GM12865 (cell line): ENCODE measurements around the gene CEP128.

Experiments used
- DNase-seq: peaks from one replicate; pipeline ENCODE4 v3.0.0; 2010; ENCODE audit warnings: low read depth
- H3K4me3 ChIP-seq: 2 replicates; pipeline ENCODE4 v1.5.1; 2011; ENCODE audit warnings: mild to moderate bottlenecking, low read depth, low read length, control low read depth
- CTCF ChIP-seq: IDR thresholded peaks from 2 replicates; pipeline ENCODE4 v1.5.1; 2011; ENCODE audit warnings: low read length, control low read depth, low read depth, inconsistent platforms; ENCODE audit not compliant: insufficient read depth; ENCODE audit errors: missing control alignments

Gene CEP128

GRCh38 chr14:80584744-80585505 is 356.6 kb downstream of the CEP128 start:
- TF ChIP-seq CTCF, result no peak
- no peak overlapping the region for H3K4me3 ChIP-seq
- DNase-seq, result no peak

GRCh38 chr14:80577599-80577998 is 363.9 kb downstream of the CEP128 start:
- no peak for TF ChIP-seq CTCF
- H3K4me3 ChIP-seq, result no peak overlapping the region
- DNase-seq, result no peak

GRCh38 chr14:80576401-80576800 is 365.1 kb downstream of the CEP128 start:
- DNase-seq, result no peak
- no peak overlapping the region for H3K4me3 ChIP-seq
- no peak for TF ChIP-seq CTCF

- no peak for DNase-seq
- H3K4me3 ChIP-seq, result no peak overlapping the region
- no peak for TF ChIP-seq CTCF
Measured at GRCh38 chr14:80575763-80576162, 365.8 kb downstream of the CEP128 start.

- no peak for TF ChIP-seq CTCF
- H3K4me3 ChIP-seq, result no peak overlapping the region
- no peak for DNase-seq
Measured at GRCh38 chr14:80572666-80573065, 368.9 kb downstream of the CEP128 start.

GRCh38 chr14:80570930-80571298 is 370.6 kb downstream of the CEP128 start:
- no peak for TF ChIP-seq CTCF
- DNase-seq, result no peak

More at GRCh38 chr14:80570930-80571298, 370.6 kb downstream of the CEP128 start:
- H3K4me3 ChIP-seq, result no peak overlapping the region
